GM18519 (cell line): Measurements from ENCODE around the gene SEL1L2.

ENCODE experiments used
- ATAC-seq: cut with Tn5 transposase; IDR thresholded peaks from one replicate; pipeline ENCODE4 v1.9.1; 2021; ENCODE audit warnings: mild to moderate bottlenecking, moderate library complexity; ENCODE audit not compliant: unreplicated experiment, low FRiP score

SEL1L2 gene

GRCh38 chr20:13930281-13930680 is 60.1 kb downstream of the SEL1L2 start:
- no peak for ATAC-seq

GRCh38 chr20:13929836-13930235 is 60.6 kb downstream of the SEL1L2 start:
- ATAC-seq, result no peak

GRCh38 chr20:13928901-13929300 is 61.5 kb downstream of the SEL1L2 start:
- ATAC-seq, result no peak

GRCh38 chr20:13927171-13927570 is 63.2 kb downstream of the SEL1L2 start:
- no peak for ATAC-seq

GRCh38 chr20:13922241-13922640 is 68.2 kb downstream of the SEL1L2 start:
- ATAC-seq, result no peak

- ATAC-seq, result no peak
Observed at GRCh38 chr20:13915284-13915683, 75.1 kb downstream of the SEL1L2 start.

GRCh38 chr20:13913572-13913971 is 76.8 kb downstream of the SEL1L2 start:
- no peak for ATAC-seq

- no peak for ATAC-seq
Observed at GRCh38 chr20:13913131-13913530, 77.3 kb downstream of the SEL1L2 start.

GRCh38 chr20:13910492-13910891 is 79.9 kb downstream of the SEL1L2 start:
- ATAC-seq, result no peak

- ATAC-seq, result no peak
Observed at GRCh38 chr20:13909067-13909466, 81.3 kb downstream of the SEL1L2 start.

GRCh38 chr20:13904766-13905165 is 85.6 kb downstream of the SEL1L2 start:
- ATAC-seq, result no peak

GRCh38 chr20:13900496-13900895 is 89.9 kb downstream of the SEL1L2 start:
- ATAC-seq, result no peak

- ATAC-seq, result no peak
Observed at GRCh38 chr20:13898012-13898612, 92.3 kb downstream of the SEL1L2 start.

GRCh38 chr20:13891575-13891974 is 98.8 kb downstream of the SEL1L2 start:
- ATAC-seq, result no peak

- no peak for ATAC-seq
Observed at GRCh38 chr20:13884803-13885202, 105.6 kb downstream of the SEL1L2 start.

GRCh38 chr20:13883425-13883824 is 107.0 kb downstream of the SEL1L2 start:
- no peak for ATAC-seq

- ATAC-seq, result no peak
Observed at GRCh38 chr20:13878566-13878965, 111.8 kb downstream of the SEL1L2 start.

GRCh38 chr20:13877793-13878192 is 112.6 kb downstream of the SEL1L2 start:
- no peak for ATAC-seq

GRCh38 chr20:13875265-13875811 is 115.1 kb downstream of the SEL1L2 start:
- no peak for ATAC-seq

GRCh38 chr20:13874394-13875157 is 115.8 kb downstream of the SEL1L2 start:
- ATAC-seq, result no peak

- ATAC-seq, result no peak
Observed at GRCh38 chr20:13873831-13874230, 116.6 kb downstream of the SEL1L2 start.

- no peak for ATAC-seq
Observed at GRCh38 chr20:13870170-13870748, 120.2 kb downstream of the SEL1L2 start.
